Nucleus accumbens (tissue), 56 donors: ENCODE results near the gene SLC25A33.
"Not testable (repeated sequence)": the region's sequence is repeated elsewhere in the genome, so short reads cannot be mapped to it uniquely, and the experiment has no call there.

Source experiments
- DNase-seq, 56 donors: peaks; one replicate each; lab custom pipeline; 2025; lab: John Stamatoyannopoulos, UW

The SLC25A33 gene

DNA sequence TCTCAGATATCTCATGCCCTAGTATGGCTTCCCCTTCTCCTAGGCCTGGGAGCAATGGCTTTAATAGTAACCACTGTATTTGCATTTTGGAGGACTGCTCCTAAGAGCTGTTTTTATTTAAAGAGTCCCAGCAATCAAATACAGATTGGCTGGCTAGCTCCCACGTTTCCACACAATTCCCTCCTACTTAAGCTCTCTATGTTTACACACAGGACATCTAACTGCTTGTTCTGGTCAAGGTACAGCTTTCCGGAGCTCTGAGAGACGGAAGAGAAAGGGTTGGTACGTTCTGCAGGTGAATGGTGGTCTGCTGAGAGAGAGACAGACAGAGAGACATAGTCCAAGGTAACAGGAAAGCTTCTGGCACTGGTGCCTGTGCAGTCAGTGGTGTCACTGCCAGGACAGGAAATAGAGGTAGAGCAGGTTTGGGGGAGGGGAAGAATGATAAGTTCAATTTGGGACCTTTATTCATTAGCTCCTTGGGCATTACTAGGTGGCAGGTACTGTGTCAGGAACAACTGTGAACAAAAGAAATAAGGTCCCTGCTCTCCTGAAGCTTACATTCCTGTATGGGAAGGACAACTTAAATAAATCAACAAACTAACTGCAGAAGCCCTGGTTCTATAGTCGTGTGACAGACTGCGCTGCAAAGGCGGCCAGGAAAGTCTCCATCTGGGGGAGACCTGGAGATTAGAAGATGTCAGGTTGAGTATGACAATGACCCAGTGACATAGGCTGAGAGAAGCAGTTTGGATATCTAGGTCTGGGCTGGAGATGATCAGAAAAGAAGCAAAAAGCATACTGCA is 1.2 kb upstream of the SLC25A33 start:
- no peak for DNase-seq

DNA sequence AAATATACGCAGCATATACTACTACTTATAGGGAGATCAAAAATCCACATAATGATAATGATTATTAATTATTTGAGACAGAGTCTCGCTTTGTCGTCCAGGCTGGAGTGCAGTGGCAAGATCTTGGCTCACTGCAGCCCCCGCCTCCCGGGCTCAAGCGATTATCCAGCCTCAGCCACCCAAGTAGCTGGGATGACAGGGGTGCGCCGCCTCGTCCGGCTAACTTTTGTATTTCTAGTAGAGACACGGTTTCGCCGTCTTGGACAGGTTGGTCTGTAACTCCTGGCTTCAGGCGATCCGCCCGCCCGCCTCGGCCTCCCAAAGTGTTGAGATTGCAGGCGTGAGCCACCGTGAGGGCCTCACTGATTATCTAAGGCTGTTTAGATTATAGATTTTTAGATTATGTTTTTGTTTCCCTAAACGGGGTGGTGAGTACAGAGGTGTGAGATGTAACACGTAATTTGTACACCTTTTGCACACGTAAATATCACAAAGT is 548 bp upstream of the SLC25A33 start:
- peak in 4 of 56 donors; percentile 22 to 51 (median 47) for DNase-seq

DNA sequence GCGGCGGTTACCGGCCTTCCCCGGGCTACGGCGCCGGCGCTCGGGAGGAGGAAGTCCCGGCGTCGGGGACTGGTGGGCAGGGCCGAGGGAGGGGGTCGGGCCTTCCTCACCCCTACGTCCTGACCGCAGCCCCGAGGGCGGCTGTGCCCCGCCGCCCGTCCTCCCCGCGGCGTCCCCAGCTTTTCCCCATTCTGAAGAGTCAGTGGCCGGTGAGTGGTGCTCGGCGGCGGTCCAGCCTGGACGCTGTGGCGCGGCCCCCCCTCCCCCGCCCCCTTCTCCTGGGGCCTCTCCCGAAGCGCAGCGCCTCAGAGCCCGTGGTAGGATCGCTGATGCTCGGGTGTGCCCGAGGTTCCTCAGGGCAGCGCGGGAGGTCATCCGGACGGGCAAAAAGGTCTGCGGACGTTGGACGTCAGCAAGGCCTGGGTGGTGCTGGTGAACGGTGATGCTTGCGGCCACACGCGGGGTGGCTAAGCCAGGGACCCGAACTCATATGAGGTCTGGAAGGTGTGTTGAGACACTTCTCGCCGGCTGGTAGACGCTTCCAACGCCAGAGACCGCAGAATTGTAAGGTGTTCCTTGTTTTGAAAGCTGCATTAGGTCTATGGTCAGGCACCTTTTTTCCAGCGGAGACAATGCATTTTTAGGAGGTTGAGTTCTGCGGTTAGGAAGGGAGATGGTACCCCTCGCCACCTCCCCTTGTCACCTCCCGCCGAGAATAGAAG is 725 bp downstream of the SLC25A33 start:
- DNase-seq: peak in 43 of 56 donors; percentile 8 to 68 (median 41)

DNA sequence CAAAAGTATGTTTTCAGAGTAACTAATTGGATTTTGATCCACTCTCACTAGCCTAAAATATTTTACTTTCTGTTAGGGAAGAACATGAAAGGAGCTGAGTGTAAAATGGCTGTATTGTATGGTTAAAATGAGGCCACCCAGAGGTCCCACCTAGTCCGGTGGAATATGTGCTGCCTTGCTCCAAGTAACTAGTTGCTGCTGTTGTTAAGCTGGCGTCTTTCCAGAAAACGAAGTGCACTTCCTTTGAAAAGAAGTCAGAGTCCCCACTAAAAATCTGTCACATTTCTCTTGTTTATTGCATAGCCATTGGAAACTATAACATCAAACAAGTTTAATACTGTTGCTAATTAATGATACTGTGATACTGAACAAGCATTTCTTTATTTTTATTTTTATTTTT is 3.2 kb downstream of the SLC25A33 start:
- peak in 5 of 56 donors; percentile 1 to 34 (median 13) for DNase-seq

- DNase-seq: no peak
Measured at GRCh38 chr1:9544926-9545325, 5.7 kb downstream of the SLC25A33 start.

GRCh38 chr1:9549955-9550546 is 10.8 kb downstream of the SLC25A33 start:
- no peak for DNase-seq

- no peak for DNase-seq
Measured at GRCh38 chr1:9551984-9552383, 12.7 kb downstream of the SLC25A33 start.

GRCh38 chr1:9553736-9554144 is 14.5 kb downstream of the SLC25A33 start:
- DNase-seq: no peak

DNA sequence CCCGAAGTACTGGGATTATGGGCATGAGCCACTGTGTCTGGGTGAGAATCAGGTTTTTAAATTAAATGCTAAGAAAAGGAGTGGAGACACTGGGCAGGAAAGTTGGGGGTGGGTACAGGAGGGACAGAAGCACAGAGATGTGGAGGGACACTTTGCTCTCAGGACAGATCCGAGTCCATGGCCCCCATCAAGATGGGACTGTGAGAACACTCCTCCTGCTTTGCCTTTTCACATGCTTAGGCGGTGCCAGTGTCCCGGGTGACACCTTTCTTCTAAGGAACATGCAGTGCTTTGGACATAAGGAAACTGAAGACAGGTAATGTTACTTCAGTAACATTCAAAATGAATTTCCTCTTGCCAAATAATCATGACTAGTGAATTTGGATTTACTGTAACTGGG is 16.7 kb downstream of the SLC25A33 start:
- DNase-seq: no peak

DNA sequence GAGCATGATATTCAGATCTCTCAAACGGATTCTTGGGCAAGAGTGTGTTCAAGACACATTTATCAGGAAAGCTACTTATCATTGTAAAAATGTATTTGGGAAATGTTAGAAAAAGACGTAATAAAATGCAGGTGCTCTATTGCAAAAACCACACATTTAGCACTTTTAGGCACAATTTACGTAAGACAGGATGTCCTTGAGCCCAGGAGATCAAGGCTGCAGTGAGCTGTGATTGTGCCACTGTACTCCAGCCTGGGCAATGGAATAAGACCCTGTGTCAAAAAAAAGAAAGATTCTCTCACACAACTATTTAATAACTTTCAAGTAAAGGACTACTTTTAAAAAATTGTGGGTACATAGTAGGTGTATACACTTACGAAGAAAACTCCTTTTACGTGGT is 18.4 kb downstream of the SLC25A33 start:
- DNase-seq: no peak

DNA sequence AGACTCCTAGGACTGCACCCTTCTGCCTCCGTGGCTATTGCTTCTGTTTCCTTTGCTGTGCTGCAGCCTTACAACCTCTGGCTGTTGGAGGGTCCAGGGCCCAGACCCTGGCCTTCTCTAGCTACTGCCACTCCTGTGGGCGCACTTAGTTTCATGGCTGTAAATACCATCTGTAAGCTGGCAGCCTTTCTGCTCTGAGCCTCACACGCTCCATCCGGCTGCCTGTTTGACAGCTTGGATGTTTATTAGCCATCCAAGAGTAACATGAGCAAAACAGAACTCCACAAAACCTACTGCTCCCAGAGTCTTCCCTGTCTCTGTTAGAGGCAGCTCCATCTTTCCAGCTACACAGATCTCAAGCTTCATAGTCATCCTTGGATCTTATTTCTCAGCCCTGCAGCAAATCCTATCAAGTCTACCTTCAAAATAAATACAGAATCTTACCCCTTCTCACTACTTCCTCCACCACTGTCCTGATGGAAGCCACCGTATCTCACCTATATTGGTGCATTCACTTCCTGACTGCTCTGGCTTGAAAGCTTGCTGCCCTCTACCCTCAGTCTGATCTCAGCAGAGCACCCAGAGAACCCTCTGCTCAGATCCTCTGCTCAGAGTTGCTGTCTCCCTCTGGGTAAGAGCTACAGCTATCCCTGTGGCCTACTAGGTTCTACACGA is 19.1 kb downstream of the SLC25A33 start:
- no peak for DNase-seq

DNA sequence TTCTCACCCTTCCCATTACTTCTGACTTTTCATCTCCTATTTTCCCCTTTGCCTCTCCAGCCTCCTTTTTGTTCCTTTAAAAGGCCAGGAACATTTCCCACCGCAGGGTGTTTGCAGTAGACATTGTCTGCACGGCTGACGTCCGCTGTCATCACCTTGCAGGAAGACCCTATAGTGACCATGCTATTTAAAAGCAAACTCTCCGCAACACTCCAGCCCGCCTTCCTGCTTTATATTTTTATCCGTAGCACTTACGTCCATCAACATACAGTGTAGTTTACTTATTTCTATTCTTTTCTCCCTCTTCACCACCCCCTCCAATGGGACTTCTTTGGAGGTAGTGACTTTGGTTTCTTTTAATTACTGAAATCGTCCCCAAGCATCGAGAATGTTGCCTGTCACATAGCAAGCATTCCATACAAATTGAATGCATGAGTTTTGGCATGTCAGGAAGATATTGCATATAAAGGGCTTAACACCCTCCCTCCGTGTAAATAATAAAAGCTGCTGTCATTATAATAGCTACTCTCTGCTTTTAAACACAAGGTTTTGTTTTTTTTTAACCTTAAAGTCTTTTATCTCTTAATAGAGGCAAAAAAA is 19.8 kb downstream of the SLC25A33 start:
- DNase-seq: no peak

GRCh38 chr1:9559673-9560072 is 20.4 kb downstream of the SLC25A33 start:
- DNase-seq: no peak

GRCh38 chr1:9560090-9560489 is 20.8 kb downstream of the SLC25A33 start:
- not testable (repeated sequence) for DNase-seq

GRCh38 chr1:9561429-9561828 is 22.2 kb downstream of the SLC25A33 start:
- DNase-seq: peak in 10 of 56 donors; percentile 4 to 65 (median 26)

DNA sequence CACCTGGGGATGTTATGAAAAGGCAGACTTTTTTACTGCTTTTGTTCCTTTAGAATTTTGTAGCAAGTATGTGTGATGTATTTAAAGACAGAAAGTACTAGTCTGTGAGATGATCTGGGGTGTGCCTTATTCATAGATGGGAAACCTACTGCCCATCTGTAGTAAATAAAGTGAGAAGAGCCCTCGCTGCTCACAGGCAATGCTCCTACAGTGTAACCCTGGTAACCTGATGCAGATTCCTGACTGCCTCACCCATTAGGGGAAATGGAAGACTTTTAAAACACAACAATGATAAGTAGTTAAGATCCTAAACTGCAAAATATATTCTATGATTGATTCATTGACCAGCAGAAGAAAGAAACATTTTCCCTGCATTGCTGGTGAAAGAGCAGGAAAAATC is 30.0 kb downstream of the SLC25A33 start:
- no peak for DNase-seq

GRCh38 chr1:9570886-9571529 is 31.7 kb downstream of the SLC25A33 start:
- DNase-seq: not testable (repeated sequence)

- no peak for DNase-seq
Measured at GRCh38 chr1:9573723-9574122, 34.5 kb downstream of the SLC25A33 start.

GRCh38 chr1:9575486-9575885 is 36.2 kb downstream of the SLC25A33 start:
- no peak for DNase-seq

- DNase-seq: no peak
Measured at GRCh38 chr1:9576903-9577302, 37.6 kb downstream of the SLC25A33 start.
